WTC11 (cell line): ENCODE results near the gene LGALS8.

ENCODE experiments used
- CREB1 ChIP-seq: sonication (generic); formaldehyde crosslinking; IDR thresholded peaks from 2 replicates; pipeline ENCODE4 v1.8.0; 2023; ENCODE audit warnings: mild to moderate bottlenecking, missing genetic modification reagents
- FOXK1 ChIP-seq: sonication (generic); formaldehyde crosslinking; IDR thresholded peaks from 2 replicates; pipeline ENCODE4 v1.8.0; 2022; ENCODE audit warnings: mild to moderate bottlenecking, moderate library complexity, missing genetic modification reagents
- GABPB1 ChIP-seq: sonication (generic); formaldehyde crosslinking; IDR thresholded peaks from 2 replicates; pipeline ENCODE4 v1.8.1; 2023; ENCODE audit warnings: mild to moderate bottlenecking, missing genetic modification reagents
- IRF2 ChIP-seq: sonication (generic); formaldehyde crosslinking; IDR thresholded peaks from 2 replicates; pipeline ENCODE4 v1.8.0; 2022; ENCODE audit warnings: low read depth, missing genetic modification reagents, borderline replicate concordance
- NFE2L1 ChIP-seq: sonication (generic); formaldehyde crosslinking; IDR thresholded peaks from 2 replicates; pipeline ENCODE4 v1.8.1; 2023; ENCODE audit warnings: missing genetic modification reagents
- RELA ChIP-seq: sonication (generic); formaldehyde crosslinking; IDR thresholded peaks from 2 replicates; pipeline ENCODE4 v1.8.1; 2022; ENCODE audit warnings: missing genetic modification reagents, mild to moderate bottlenecking, borderline replicate concordance
- ZBTB21 ChIP-seq: sonication (generic); formaldehyde crosslinking; IDR thresholded peaks from 2 replicates; pipeline ENCODE4 v1.8.1; 2023; ENCODE audit warnings: mild to moderate bottlenecking, missing genetic modification reagents, borderline replicate concordance
- ZNF232 ChIP-seq: sonication (generic); formaldehyde crosslinking; IDR thresholded peaks from 2 replicates; pipeline ENCODE4 v1.8.0; 2022; ENCODE audit warnings: mild to moderate bottlenecking, missing genetic modification reagents
- TF ChIP-seq, protein P1 (sequence below): fragments of 200-600 bp; IDR thresholded peaks from 2 replicates; pipeline ENCODE4 v1.8.0; 2022; ENCODE audit warnings: antibody characterized with exemption
- TF ChIP-seq, protein P2 (sequence below): sonication (generic); formaldehyde crosslinking; IDR thresholded peaks from 2 replicates; pipeline ENCODE4 v1.8.1; 2023; ENCODE audit warnings: mild to moderate bottlenecking, missing genetic modification reagents, moderate library complexity
- TF ChIP-seq, protein P3 (sequence below): sonication (generic); formaldehyde crosslinking; IDR thresholded peaks from 2 replicates; pipeline ENCODE4 v1.8.1; 2023; ENCODE audit warnings: mild to moderate bottlenecking, missing genetic modification reagents, moderate library complexity
- TF ChIP-seq, protein P4 (sequence below): sonication (generic); formaldehyde crosslinking; IDR thresholded peaks from 2 replicates; pipeline ENCODE4 v1.8.1; 2023; ENCODE audit warnings: mild to moderate bottlenecking, missing genetic modification reagents
- TF ChIP-seq, protein P5 (sequence below): sonication (generic); formaldehyde crosslinking; IDR thresholded peaks from 2 replicates; pipeline ENCODE4 v1.8.1; 2023; ENCODE audit warnings: mild to moderate bottlenecking, missing genetic modification reagents
- TF ChIP-seq, protein P6 (sequence below): sonication (generic); formaldehyde crosslinking; IDR thresholded peaks from 2 replicates; pipeline ENCODE4 v1.8.0; 2023; ENCODE audit warnings: missing genetic modification reagents

DNA sequence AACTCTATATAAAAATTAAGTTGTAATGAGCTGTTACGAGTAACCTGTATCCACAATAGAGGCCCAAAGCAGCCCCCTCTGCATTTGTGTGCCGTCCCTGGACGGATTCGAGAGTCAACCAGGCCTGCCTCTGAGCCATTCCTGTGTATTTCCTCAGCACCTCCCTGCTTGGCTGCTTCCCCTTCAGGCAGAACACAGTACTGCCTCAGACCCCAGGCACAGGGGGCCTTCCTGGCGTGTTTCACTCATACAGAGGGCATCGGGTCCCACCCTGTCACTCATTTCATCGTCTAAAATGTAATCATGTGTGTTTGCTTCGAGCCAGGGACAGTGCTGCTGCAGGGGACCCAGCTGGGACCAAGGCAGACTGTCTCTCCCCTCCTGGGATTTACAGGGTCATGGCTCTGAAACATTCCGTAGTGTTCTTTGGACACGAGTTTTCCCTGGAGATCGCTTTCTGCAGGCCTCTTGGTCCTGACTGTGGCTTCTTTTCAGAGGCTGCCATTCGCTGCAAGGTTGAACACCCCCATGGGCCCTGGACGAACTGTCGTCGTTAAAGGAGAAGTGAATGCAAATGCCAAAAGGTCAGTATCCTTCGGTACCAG lies 19.4 kb downstream of the LGALS8 start:
- TF ChIP-seq, protein P1, sequence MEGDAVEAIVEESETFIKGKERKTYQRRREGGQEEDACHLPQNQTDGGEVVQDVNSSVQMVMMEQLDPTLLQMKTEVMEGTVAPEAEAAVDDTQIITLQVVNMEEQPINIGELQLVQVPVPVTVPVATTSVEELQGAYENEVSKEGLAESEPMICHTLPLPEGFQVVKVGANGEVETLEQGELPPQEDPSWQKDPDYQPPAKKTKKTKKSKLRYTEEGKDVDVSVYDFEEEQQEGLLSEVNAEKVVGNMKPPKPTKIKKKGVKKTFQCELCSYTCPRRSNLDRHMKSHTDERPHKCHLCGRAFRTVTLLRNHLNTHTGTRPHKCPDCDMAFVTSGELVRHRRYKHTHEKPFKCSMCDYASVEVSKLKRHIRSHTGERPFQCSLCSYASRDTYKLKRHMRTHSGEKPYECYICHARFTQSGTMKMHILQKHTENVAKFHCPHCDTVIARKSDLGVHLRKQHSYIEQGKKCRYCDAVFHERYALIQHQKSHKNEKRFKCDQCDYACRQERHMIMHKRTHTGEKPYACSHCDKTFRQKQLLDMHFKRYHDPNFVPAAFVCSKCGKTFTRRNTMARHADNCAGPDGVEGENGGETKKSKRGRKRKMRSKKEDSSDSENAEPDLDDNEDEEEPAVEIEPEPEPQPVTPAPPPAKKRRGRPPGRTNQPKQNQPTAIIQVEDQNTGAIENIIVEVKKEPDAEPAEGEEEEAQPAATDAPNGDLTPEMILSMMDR, result peak; percentile 32; the same call in 1 of the 2 replicates
- TF ChIP-seq ZNF232 (no peak), CREB1 (CRISPR knock-in tag) (no peak), NFE2L1 (CRISPR knock-in tag) (no peak), FOXK1 (no peak), RELA (CRISPR knock-in tag) (no peak), ZBTB21 (no peak), IRF2 (CRISPR knock-in tag) (no peak), GABPB1 (no peak)
- TF ChIP-seq, protein P2, sequence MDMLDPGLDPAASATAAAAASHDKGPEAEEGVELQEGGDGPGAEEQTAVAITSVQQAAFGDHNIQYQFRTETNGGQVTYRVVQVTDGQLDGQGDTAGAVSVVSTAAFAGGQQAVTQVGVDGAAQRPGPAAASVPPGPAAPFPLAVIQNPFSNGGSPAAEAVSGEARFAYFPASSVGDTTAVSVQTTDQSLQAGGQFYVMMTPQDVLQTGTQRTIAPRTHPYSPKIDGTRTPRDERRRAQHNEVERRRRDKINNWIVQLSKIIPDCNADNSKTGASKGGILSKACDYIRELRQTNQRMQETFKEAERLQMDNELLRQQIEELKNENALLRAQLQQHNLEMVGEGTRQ (CRISPR knock-in tag), result no peak
- TF ChIP-seq, protein P3, sequence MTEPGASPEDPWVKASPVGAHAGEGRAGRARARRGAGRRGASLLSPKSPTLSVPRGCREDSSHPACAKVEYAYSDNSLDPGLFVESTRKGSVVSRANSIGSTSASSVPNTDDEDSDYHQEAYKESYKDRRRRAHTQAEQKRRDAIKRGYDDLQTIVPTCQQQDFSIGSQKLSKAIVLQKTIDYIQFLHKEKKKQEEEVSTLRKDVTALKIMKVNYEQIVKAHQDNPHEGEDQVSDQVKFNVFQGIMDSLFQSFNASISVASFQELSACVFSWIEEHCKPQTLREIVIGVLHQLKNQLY (CRISPR knock-in tag), result no peak
- TF ChIP-seq, protein P4, sequence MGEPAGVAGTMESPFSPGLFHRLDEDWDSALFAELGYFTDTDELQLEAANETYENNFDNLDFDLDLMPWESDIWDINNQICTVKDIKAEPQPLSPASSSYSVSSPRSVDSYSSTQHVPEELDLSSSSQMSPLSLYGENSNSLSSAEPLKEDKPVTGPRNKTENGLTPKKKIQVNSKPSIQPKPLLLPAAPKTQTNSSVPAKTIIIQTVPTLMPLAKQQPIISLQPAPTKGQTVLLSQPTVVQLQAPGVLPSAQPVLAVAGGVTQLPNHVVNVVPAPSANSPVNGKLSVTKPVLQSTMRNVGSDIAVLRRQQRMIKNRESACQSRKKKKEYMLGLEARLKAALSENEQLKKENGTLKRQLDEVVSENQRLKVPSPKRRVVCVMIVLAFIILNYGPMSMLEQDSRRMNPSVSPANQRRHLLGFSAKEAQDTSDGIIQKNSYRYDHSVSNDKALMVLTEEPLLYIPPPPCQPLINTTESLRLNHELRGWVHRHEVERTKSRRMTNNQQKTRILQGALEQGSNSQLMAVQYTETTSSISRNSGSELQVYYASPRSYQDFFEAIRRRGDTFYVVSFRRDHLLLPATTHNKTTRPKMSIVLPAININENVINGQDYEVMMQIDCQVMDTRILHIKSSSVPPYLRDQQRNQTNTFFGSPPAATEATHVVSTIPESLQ (CRISPR knock-in tag), result no peak
- TF ChIP-seq, protein P5, sequence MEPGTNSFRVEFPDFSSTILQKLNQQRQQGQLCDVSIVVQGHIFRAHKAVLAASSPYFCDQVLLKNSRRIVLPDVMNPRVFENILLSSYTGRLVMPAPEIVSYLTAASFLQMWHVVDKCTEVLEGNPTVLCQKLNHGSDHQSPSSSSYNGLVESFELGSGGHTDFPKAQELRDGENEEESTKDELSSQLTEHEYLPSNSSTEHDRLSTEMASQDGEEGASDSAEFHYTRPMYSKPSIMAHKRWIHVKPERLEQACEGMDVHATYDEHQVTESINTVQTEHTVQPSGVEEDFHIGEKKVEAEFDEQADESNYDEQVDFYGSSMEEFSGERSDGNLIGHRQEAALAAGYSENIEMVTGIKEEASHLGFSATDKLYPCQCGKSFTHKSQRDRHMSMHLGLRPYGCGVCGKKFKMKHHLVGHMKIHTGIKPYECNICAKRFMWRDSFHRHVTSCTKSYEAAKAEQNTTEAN, result no peak
- TF ChIP-seq, protein P6, sequence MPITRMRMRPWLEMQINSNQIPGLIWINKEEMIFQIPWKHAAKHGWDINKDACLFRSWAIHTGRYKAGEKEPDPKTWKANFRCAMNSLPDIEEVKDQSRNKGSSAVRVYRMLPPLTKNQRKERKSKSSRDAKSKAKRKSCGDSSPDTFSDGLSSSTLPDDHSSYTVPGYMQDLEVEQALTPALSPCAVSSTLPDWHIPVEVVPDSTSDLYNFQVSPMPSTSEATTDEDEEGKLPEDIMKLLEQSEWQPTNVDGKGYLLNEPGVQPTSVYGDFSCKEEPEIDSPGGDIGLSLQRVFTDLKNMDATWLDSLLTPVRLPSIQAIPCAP (CRISPR knock-in tag), result no peak
